ENCODE measurements around the gene PLD1.
"Not testable (repeated sequence)": the region's sequence is repeated elsewhere in the genome, so short reads cannot be mapped to it uniquely, and the experiment has no call there.

Gene PLD1

GRCh38 chr3:171615686-171616085 is 194.6 kb downstream of the PLD1 start:
- no peak for DNase-seq (ENCODE audit: low read depth)

GRCh38 chr3:171615281-171615680 is 195.0 kb downstream of the PLD1 start:
- no peak for DNase-seq (ENCODE audit: low read depth)

GRCh38 chr3:171614318-171614921 is 195.9 kb downstream of the PLD1 start:
- no peak for DNase-seq (ENCODE audit: low read depth)

- no peak for DNase-seq (ENCODE audit: low read depth)
These were observed 202.8 kb downstream of the PLD1 start for GRCh38 chr3:171607452-171607851.

GRCh38 chr3:171606151-171606751 is 204.0 kb downstream of the PLD1 start:
- no peak for DNase-seq (ENCODE audit: low read depth)

GRCh38 chr3:171604370-171604769 is 205.9 kb downstream of the PLD1 start:
- no peak for DNase-seq (ENCODE audit: low read depth)

- DNase-seq (ENCODE audit: low read depth), result no peak
These were observed 208.2 kb downstream of the PLD1 start for GRCh38 chr3:171602072-171602471.

- DNase-seq (ENCODE audit: low read depth), result no peak
These were observed 210.3 kb downstream of the PLD1 start for GRCh38 chr3:171600030-171600429.

GRCh38 chr3:171598990-171599389 is 211.3 kb downstream of the PLD1 start:
- no peak for DNase-seq (ENCODE audit: low read depth)

- no peak for DNase-seq (ENCODE audit: low read depth)
These were observed 217.5 kb downstream of the PLD1 start for GRCh38 chr3:171592786-171593185.

- no peak for DNase-seq (ENCODE audit: low read depth)
These were observed 219.2 kb downstream of the PLD1 start for GRCh38 chr3:171591070-171591469.

- no peak for DNase-seq (ENCODE audit: low read depth)
These were observed 224.0 kb downstream of the PLD1 start for GRCh38 chr3:171586274-171586673.

- no peak for DNase-seq (ENCODE audit: low read depth)
These were observed 225.2 kb downstream of the PLD1 start for GRCh38 chr3:171585039-171585438.

- no peak for DNase-seq (ENCODE audit: low read depth)
These were observed 226.2 kb downstream of the PLD1 start for GRCh38 chr3:171584100-171584499.

- no peak for DNase-seq (ENCODE audit: low read depth)
These were observed 235.6 kb downstream of the PLD1 start for GRCh38 chr3:171574556-171575240.

GRCh38 chr3:171569571-171570132 is 240.6 kb downstream of the PLD1 start:
- DNase-seq (ENCODE audit: low read depth), result no peak

GRCh38 chr3:171568766-171569165 is 241.5 kb downstream of the PLD1 start:
- DNase-seq (ENCODE audit: low read depth), result no peak

GRCh38 chr3:171566803-171567422 is 243.4 kb downstream of the PLD1 start:
- DNase-seq (ENCODE audit: low read depth), result no peak

GRCh38 chr3:171565481-171566058 is 244.7 kb downstream of the PLD1 start:
- no peak for DNase-seq (ENCODE audit: low read depth)

GRCh38 chr3:171564748-171565480 is 245.4 kb downstream of the PLD1 start:
- no peak for DNase-seq (ENCODE audit: low read depth)

- DNase-seq (ENCODE audit: low read depth), result no peak
These were observed 247.0 kb downstream of the PLD1 start for GRCh38 chr3:171563298-171563697.

- DNase-seq (ENCODE audit: low read depth), result not testable (repeated sequence)
These were observed 247.8 kb downstream of the PLD1 start for GRCh38 chr3:171562459-171562858.
